ENCODE results near the gene ZNF679.
A peak's percentile ranks its signal among the peaks of the same experiment; 100 is the strongest.
"Not testable (repeated sequence)": the region's sequence is repeated elsewhere in the genome, so short reads cannot be mapped to it uniquely, and the experiment has no call there.

The ZNF679 gene

DNA sequence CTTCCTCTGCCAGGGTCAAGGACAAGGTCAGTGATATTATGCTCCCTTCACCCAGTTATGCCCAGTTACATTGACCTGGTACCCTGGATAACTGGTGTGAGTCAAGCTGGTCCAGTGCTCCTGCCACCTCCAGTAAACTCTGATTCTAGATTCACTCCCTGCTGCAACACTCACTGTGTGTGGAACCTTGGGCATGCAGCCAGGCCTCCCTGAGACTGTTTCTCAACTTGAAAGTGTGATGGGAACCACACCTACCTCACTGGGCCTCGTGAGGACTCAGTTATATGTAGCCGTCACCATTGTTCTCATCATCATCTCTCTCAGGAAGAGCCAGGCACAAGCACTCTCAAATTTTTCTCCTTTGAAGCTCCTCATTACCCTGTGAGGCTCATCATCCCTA is 84.6 kb downstream of the ZNF679 start:
- no peak for ATAC-seq
- DNase-seq = no peak

DNA sequence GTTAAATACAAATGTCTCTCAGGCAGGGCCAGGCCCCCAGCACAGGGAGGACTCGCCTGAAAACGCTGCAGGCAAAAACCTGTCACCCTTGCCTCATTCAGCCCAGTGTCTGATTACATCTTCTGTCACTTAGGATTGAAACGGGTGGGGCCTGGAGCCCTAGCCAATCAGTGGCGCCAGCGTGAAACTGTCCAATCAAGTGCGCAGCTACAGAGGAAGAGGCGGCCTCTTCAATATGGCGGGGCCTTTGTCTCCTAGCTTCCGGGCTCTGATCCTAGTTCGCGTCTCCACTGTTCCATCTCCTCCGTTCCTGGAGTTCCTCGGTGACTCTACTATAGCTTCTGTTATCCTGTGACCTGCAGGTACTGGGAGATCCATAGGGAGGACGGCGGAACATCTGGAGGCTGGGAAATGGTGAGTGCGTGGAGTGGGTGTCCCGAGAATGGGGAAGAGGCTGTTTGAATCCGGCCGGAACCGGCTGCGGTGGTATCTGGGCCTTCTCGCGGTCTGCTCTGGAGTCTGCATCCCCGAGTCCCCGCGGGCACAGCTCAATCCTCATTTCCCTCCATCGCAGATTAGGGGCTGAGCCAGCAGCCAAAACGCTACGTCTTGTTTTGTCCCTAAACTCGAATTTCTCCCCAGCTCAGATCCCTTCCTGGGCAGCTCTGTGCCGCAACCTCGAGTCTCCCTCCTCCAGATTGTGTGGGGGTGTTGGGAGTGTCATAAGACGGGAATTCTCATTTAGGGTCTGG is 85.6 kb downstream of the ZNF679 start, which contains the start of gene ZNF736:
Gene ZNF736 (plus strand): TSS at position 222 of the 752 bp plus-strand sequence. CDS start 190 bp downstream, at position 412.
- peak; percentile 100 for ATAC-seq
- peak; percentile 82 for DNase-seq

DNA sequence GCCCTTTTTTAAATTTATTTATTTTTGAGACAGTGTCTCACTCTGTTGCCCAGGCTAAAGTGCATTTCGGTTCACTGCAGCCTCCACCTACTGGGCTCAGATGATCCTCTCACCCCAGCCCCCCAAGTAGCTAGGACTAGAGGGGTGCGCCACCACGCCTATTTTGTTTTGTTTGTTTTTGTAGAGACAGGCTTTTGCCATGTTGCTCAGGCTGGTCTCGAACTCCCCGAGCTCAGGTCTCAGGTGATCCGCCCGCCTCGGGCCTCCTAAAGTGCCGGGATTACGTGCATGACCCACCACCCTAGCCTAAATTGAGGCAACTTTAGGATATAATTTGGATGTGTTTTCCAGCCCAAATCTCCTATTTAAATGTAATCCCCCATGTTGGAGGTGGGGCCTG is 86.3 kb downstream of the ZNF679 start:
- no peak for ATAC-seq
- DNase-seq = no peak

DNA sequence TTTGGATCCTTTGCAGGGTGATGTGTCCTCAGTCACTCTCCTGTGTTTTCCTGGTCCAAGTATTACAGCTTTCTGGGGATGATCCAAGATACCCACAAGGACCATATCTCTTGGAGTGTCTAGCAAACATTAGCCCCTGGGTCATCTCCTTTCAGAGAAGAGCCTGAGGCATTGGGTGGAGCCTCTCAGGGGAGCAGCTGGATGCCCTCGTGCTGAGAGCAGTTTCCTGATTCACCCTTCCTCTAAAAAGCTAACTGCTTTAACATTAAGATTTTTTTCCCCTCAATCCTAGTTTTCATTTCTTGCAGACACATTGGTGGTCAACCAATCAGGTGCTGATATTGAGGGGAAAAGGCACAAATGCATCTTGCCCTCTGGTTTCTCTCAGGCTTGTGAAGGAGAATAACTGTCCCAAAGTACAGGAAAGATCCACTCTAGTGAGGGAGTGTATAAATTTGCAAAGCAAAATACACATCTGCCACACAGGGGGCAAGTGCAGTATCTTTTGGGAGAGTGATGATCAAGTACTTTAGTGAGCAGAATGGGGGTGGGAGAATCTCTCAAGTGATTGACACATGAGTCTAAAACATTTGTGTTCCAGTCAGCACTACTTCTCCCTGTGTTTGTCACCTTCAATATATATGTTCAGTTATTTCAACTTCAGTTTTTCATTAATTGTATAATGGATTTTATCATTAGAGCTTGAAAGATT is 87.9 kb downstream of the ZNF679 start:
- not testable (repeated sequence) for ATAC-seq, DNase-seq
